B cell (primary cell): ENCODE data around the gene CNTN4. TPM values are rescaled to one million over a fixed set of nuclear protein-coding genes. Genes with fewer than 3 reads are reported as not detected.

Source experiments
- ATAC-seq: fragments of 200-7000 bp; cut with Tn5 transposase; one replicate; pipeline ENCODE4 v1.10.0; 2021; ENCODE audit warnings: low read depth, mild to moderate bottlenecking, moderate number of reproducible peaks, moderate library complexity
- CTCF ChIA-PET: fragments of 350-600 bp; sonication (Branson Sonifier 250); formaldehyde crosslinking; loops from one replicate; lab custom pipeline; 2021; ENCODE audit warnings: antibody characterized with exemption, inconsistent platforms; lab: Charles Lee
- POLR2A ChIA-PET: fragments of 350-600 bp; sonication (Branson Sonifier 250); formaldehyde crosslinking; loops from one replicate; lab custom pipeline; 2021; ENCODE audit warnings: antibody characterized with exemption; lab: Charles Lee
- DNase-seq: peaks from one replicate; pipeline ENCODE4 v3.0.0; 2013
- H2AFZ ChIP-seq: 2 replicates; pipeline ENCODE4 v1.6.1; 2012; ENCODE audit warnings: mild to moderate bottlenecking, low read depth, low read length; ENCODE audit not compliant: insufficient read depth, poor library complexity, severe bottlenecking
- H3K27ac ChIP-seq, 2 donors: 1 replicate in 1 of 2; 2 replicates in 1 of 2; pipeline ENCODE4 v1.5.1; 2012 to 2013; ENCODE audit warnings: low read length in 2 of 2, mild to moderate bottlenecking in 2 of 2, moderate library complexity in 1 of 2
- H3K27me3 ChIP-seq, 4 experiments: fragments of 200-600 bp in 1 of 4; sonication (generic) in 1 of 4; replicated peaks in 1 of 4; 1 replicate in 2 of 4; 2 replicates in 2 of 4; pipeline versions ENCODE4 v1.6.1 to v1.7.0; 2013 to 2016; ENCODE audit warnings: low read length in 3 of 4, mild to moderate bottlenecking in 2 of 4, mixed read lengths in 1 of 4, moderate library complexity in 1 of 4; ENCODE audit not compliant: insufficient read depth in 4 of 4, control insufficient read depth in 3 of 4; ENCODE audit errors: control extremely low read depth in 1 of 4
- H3K36me3 ChIP-seq, 2 experiments: replicated peaks in 1 of 2; 1 replicate in 1 of 2; 2 replicates in 1 of 2; pipeline versions ENCODE4 v1.6.1 to v1.7.1; 2013; ENCODE audit warnings: low read length in 1 of 2; ENCODE audit not compliant: insufficient read depth in 2 of 2, control insufficient read depth in 1 of 2; ENCODE audit errors: control extremely low read depth in 1 of 2, extremely low read depth in 1 of 2
- H3K4me1 ChIP-seq, 2 donors: fragments of 200-600 bp in 1 of 2; sonication (generic) in 1 of 2; 1 replicate in 1 of 2; 2 replicates in 1 of 2; pipeline versions ENCODE4 v1.5.1 to v1.6.1; 2013 to 2017; ENCODE audit warnings: low read length in 2 of 2; ENCODE audit not compliant: control insufficient read depth in 2 of 2, insufficient read depth in 2 of 2
- H3K4me2 ChIP-seq: replicated peaks from 2 replicates; pipeline ENCODE3; 2012; ENCODE audit warnings: mild to moderate bottlenecking, low read depth, low read length; ENCODE audit not compliant: poor library complexity, severe bottlenecking
- H3K4me3 ChIP-seq, 5 experiments: fragments of 200-600 bp in 1 of 5; sonication (generic) in 1 of 5; 1 replicate in 3 of 5; 2 replicates in 2 of 5; pipeline versions ENCODE4 v1.5.1 to v1.7.0; 2011 to 2016; ENCODE audit warnings: low read length in 4 of 5, mild to moderate bottlenecking in 4 of 5, low read depth in 2 of 5, control low read depth in 1 of 5, moderate library complexity in 1 of 5; ENCODE audit not compliant: insufficient read depth in 1 of 5; ENCODE audit errors: control extremely low read depth in 1 of 5, extremely low read depth in 1 of 5
- H3K79me2 ChIP-seq: fragments of 200-600 bp; sonication (generic); one replicate; pipeline ENCODE4 v1.6.0; 2016; ENCODE audit warnings: low read length; ENCODE audit not compliant: control insufficient read depth, insufficient read depth
- H3K9ac ChIP-seq: fragments of 200-600 bp; sonication (generic); 2 replicates; pipeline ENCODE4 v1.6.1; 2017; ENCODE audit warnings: mild to moderate bottlenecking, low read length, moderate library complexity
- H3K9me3 ChIP-seq, 3 donors: one replicate each; pipeline versions ENCODE4 v1.6.1 to v1.7.1; 2013; ENCODE audit warnings: low read length in 2 of 3; ENCODE audit not compliant: control insufficient read depth in 2 of 3, insufficient read depth in 1 of 3; ENCODE audit errors: control extremely low read depth in 1 of 3
- H4K20me1 ChIP-seq: 2 replicates; pipeline ENCODE4 v1.6.0; 2012; ENCODE audit warnings: mild to moderate bottlenecking, low read length; ENCODE audit not compliant: insufficient read depth, control insufficient read depth, poor library complexity, severe bottlenecking
- H3K27ac Mint-ChIP-seq: one replicate; pipeline ENCODE4 v1.8.0; 2021; ENCODE audit warnings: mixed read lengths
- H3K27me3 Mint-ChIP-seq: one replicate; pipeline ENCODE4 v1.8.0; 2021; ENCODE audit warnings: mixed read lengths
- H3K4me1 Mint-ChIP-seq: one replicate; pipeline ENCODE4 v1.8.0; 2021; ENCODE audit warnings: mixed read lengths
- H3K4me3 Mint-ChIP-seq: one replicate; pipeline ENCODE4 v1.8.0; 2021; ENCODE audit warnings: mixed read lengths
- H3K9me3 Mint-ChIP-seq: one replicate; pipeline ENCODE4 v1.8.0; 2022; ENCODE audit warnings: mixed read lengths; ENCODE audit not compliant: insufficient read depth
- CTCF ChIP-seq: fragments of 200-600 bp; IDR thresholded peaks from one replicate; pipeline ENCODE4 v1.8.0; 2022; ENCODE audit warnings: antibody characterized with exemption, mild to moderate bottlenecking
- EZH2 ChIP-seq: IDR thresholded peaks from 2 replicates; pipeline ENCODE4 v1.6.1; 2012; ENCODE audit warnings: borderline replicate concordance, low read depth, mild to moderate bottlenecking, moderate library complexity, low read length; ENCODE audit not compliant: insufficient read depth, poor library complexity, severe bottlenecking
- WGBS: methylation state at CpG from one replicate; pipeline ENCODE4 v1.1.5; 2013; ENCODE audit warnings: missing lambda C conversion rate; ENCODE audit not compliant: insufficient coverage; 5-methylcytosine and 5-hydroxymethylcytosine counted together
- intact Hi-C: fragments of 100-400 bp; cut with micrococcal nuclease; formaldehyde crosslinking; loops from one replicate; pipeline ENCODE4 v1.10.0; 2022
- polyA plus RNA-seq: library from polyadenylated mRNA; depleted of rRNA; stranded (reverse); fragments of >200 nt; gene quantifications from 2 replicates; pipeline ENCODE4 v1.2.3, GENCODE V29; 2012
- total RNA-seq, 2 donors: library from RNA; stranded (reverse); fragments of 120-200 nt in 1 of 2; gene quantifications; 1 replicate in 1 of 2; 2 replicates in 1 of 2; pipeline versions ENCODE4 v1.2.3 to v1.2.4, GENCODE V29; 2013 to 2022

CNTN4 gene
- total and polyA plus RNA-seq, 2 donors (not counting 1 experiment from before 2014, with no cell fraction given), result 0.05 TPM; not detected in 1

DNA sequence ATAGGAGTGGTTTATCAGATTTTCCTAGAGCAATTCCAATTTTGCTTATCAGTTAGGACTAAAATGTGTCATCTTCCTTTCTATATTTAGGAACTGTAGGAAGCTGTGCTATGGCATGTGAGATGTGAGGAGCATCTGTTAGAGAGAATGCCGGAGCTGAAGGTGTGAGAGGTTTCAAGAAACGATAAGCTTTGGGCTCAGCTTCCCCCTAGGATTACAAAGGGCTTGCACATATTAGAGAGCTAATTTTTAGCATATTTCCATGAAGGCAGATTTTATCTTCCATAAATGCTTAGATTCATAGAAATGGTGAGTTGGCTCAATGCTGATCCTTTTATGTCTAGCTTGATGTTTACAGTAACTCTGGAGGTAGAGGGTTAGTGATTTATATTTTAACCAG, 120.2 kb downstream of the CNTN4 start:
- no peaks in the 10 kb centered on the region for H3K9me3 Mint-ChIP-seq
- Histone ChIP-seq H3K9ac (no peak overlapping the region), H3K9me3 (peaks cover 0 to 2% (median 0%) of the 10 kb centered on the region in 3 donors), H3K79me2 (no peaks in the 10 kb centered on the region), H3K4me1 (no peaks in the 10 kb centered on the region), H3K4me2 (no peak overlapping the region), H3K4me3 (no peak overlapping the region), H4K20me1 (no peaks in the 10 kb centered on the region), H3K27ac (no peak overlapping the region), H3K27me3 (no peaks in the 10 kb centered on the region), H2AFZ (no peak overlapping the region), H3K36me3 (no peaks in the 10 kb centered on the region)
- ATAC-seq (no peak), DNase-seq (no peak)
- no peak overlapping the region for H3K4me3 Mint-ChIP-seq
- intact Hi-C loops, result no loop called here
- ChIA-PET CTCF (no interaction called here), POLR2A (no interaction called here)
- WGBS, result 80% methylated on average over 1 of the region's 2 CpGs
- TF ChIP-seq CTCF, result no peak
- TF ChIP-seq EZH2, result no peak
- H3K4me1 Mint-ChIP-seq, result no peaks in the 10 kb centered on the region
- no peak overlapping the region for H3K27ac Mint-ChIP-seq
- H3K27me3 Mint-ChIP-seq, result no peaks in the 10 kb centered on the region

GRCh38 chr3:2236203-2236602, 137.5 kb downstream of the CNTN4 start:
- no peaks in the 10 kb centered on the region for H3K79me2 ChIP-seq
- 60% methylated on average over 1 of the region's 4 CpGs for WGBS
- H3K9me3 Mint-ChIP-seq, result no peaks in the 10 kb centered on the region
- ChIA-PET CTCF (no interaction called here), POLR2A (no interaction called here)
- H4K20me1 ChIP-seq, result no peaks in the 10 kb centered on the region
- H3K27me3 ChIP-seq, result no peaks in the 10 kb centered on the region
- no peak overlapping the region for H3K4me3 Mint-ChIP-seq
- no peak overlapping the region for H3K27ac Mint-ChIP-seq
- ATAC-seq (no peak), DNase-seq (no peak)
- TF ChIP-seq CTCF (no peak), EZH2 (no peak)
- H3K4me1 Mint-ChIP-seq, result no peaks in the 10 kb centered on the region
- no peaks in the 10 kb centered on the region for H3K27me3 Mint-ChIP-seq
- H3K9me3 ChIP-seq, result no peaks in the 10 kb centered on the region
- H3K4me1 ChIP-seq, result no peaks in the 10 kb centered on the region
- H3K4me2 ChIP-seq, result no peak overlapping the region
- intact Hi-C loops, result no loop called here
- H3K27ac ChIP-seq, result no peak overlapping the region
- H3K4me3 ChIP-seq, result no peak overlapping the region
- no peaks in the 10 kb centered on the region for H3K36me3 ChIP-seq
- no peak overlapping the region for H3K9ac ChIP-seq
- no peak overlapping the region for H2AFZ ChIP-seq
